NCI-H82 (cell line): Measurements from ENCODE around the gene ACACA.
"Not testable (repeated sequence)": the region's sequence is repeated elsewhere in the genome, so short reads cannot be mapped to it uniquely, and the experiment has no call there.

Source experiments
- DNase-seq: peaks from one replicate; lab custom pipeline; 2025; lab: John Stamatoyannopoulos, UW

Gene ACACA

DNA sequence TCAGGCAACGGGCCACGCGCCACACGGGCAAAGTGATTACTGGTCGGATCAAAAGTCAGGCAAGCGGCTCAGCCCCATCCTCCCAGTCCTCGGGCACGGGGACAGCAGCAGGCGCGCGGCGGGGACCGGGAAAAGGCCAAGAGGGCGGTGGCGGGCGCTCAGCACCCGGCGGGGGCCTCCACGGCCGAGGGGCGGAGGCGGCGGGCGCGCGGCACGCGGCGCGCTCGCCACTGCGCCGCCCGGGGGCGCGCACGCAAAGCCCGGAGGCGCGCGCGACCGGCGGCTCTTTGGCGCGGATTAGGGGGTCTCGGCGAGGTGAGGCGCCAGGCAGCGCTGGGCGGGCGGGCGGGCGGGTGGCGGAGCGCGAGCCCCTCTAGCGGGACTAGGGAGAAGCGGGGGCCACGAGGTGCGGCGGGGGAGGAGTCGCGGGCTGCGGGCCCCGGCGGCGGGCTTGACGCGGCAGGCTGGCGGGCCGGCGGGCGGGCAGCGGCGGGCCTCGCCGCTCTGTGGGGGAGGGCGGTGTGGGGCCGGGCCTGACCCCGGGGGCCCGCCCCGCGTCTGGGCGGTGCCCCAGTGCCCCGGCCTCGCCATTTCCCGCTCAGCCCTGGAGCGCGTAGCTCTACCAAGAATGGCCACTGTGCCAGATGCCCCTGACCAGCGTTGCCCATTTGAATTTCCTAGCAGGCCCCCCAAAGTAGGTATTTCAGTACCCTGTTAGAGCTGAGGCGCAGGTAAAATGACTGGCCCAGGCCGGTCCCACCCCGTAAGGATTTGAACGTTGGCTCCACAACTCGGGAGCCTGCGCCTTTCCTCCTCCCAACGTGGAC is at the start of gene ACACA, which contains the start of gene TADA2A:
ACACA (minus strand) TSS at position 202 of the 827 bp plus-strand sequence. CDS start 537 bp downstream, outside the sequence.
TADA2A (plus strand) TSS at position 252 of the 827 bp plus-strand sequence. CDS start 4,480 bp downstream, outside the sequence.
- peak; percentile 96 for DNase-seq

DNA sequence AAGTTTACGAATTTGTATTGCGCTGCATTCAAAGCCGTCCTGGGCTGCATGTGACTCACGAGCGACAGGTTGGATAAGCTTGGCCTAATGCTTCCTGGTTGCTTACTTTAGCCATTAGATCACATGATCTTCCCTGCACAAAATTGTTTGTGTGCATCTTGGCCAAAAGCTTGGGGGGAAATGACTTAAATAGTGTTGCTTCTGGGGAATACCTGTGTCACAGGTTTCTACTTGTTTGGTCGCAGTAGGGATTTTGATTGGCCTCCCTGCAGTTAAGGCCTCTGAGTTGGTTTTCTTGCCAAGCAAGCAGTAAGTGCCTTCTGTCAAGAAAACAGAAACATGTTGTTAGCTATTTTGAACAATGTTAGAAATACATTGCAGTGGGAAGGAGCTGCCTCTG is 43.5 kb upstream of the ACACA start:
- no peak for DNase-seq

DNA sequence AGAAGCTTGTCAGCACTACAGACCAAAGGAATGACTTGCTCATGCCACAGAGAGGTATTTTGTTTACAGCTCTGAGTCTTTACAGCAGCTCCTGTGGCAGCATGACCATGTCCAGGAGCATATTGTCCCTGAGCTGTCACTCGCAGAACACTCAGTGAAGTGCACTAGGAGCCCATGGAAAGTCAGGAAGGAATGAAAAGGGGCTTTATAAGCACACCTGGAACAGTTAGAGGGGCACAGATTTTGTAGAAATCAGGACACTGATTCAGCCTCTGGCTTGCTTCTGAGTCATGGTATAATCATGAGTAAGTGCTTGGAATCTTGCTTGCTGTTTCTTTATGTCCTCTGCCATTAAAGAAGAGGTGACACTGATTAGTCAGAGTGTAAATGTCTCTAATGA is 41.0 kb upstream of the ACACA start:
- DNase-seq, result no peak

DNA sequence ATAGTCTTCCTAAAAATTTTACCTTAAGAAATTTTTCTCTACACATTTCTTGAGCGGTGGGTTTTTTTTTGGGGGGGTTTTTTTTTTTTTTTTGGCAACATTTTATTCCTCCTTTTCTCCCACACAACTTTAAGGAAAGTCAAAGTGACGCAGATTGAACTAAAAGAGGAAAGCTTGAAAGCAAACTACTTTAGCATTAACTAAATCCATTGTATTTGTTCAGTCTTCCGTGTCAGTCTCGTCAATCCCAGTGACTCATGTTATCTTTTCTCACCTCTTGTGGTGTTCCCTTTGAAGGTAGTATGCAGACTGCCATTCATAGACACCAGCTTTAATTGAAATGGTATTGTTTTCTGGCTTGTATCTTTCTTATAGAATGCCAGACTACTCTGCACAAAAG is 39.4 kb upstream of the ACACA start:
- DNase-seq, result peak; percentile 40

GRCh38 chr17:37441369-37442014 is 34.9 kb upstream of the ACACA start:
- DNase-seq, result not testable (repeated sequence)

DNA sequence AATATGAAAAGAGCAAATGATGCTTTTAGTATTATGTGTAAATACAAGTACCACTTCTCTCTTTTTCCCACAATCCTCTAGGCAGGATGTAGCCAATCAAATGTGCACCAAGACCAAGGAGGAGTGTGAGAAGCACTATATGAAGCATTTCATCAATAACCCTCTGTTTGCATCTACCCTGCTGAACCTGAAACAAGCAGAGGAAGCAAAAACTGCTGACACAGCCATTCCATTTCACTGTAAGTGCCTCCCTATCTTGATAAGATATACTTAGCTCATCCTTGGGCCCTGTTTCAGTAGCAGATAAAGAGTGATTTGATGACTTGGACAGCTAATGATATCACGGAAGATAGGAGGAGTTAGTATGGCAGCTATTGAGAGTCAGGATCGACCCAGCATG is 33.8 kb upstream of the ACACA start:
- no peak for DNase-seq

GRCh38 chr17:37438141-37438540 is 31.5 kb upstream of the ACACA start:
- no peak for DNase-seq

GRCh38 chr17:37432671-37433070 is 26.0 kb upstream of the ACACA start:
- DNase-seq, result no peak

GRCh38 chr17:37430051-37430627 is 23.5 kb upstream of the ACACA start:
- DNase-seq, result no peak

- no peak for DNase-seq
These were observed 22.8 kb upstream of the ACACA start for GRCh38 chr17:37429453-37429852.

GRCh38 chr17:37429039-37429438 is 22.4 kb upstream of the ACACA start:
- no peak for DNase-seq

DNA sequence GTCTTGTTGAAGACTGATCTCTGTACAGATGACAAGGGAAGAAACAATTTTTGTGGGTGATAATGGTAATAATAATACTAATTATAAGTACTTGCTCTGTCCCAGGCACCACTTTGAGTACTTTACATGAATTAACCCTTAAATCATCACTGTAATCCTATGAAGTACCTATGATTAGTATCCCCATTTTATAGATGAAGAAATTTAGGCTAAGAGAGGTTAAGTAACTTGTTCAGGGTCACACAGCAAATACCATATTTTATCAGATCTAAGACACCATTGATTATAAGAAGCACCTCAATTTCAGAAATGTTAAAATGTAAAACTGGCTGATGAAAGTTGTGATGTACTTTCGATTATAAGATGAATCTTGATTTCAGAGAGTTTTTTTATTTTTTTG is 18.6 kb upstream of the ACACA start:
- no peak for DNase-seq

- DNase-seq, result no peak
These were observed 16.5 kb upstream of the ACACA start for GRCh38 chr17:37422971-37423625.

DNA sequence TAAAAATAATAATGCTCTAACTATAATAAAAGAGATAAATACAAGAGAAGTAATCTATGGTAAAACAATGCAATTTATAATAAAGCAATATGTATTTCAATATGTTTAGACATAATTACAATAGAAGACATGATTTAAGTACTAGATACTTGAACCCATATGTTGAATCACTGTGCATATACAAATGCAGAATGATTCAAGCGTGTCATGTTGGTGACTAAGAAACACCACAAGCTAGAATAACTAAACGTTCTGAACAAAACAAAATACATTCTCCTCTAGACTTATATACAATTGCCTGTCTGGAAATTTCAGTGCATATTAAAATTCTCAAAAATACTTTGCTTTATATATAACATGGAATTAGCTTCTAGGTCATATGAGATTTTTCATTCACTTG is 11.2 kb upstream of the ACACA start:
- DNase-seq, result no peak

DNA sequence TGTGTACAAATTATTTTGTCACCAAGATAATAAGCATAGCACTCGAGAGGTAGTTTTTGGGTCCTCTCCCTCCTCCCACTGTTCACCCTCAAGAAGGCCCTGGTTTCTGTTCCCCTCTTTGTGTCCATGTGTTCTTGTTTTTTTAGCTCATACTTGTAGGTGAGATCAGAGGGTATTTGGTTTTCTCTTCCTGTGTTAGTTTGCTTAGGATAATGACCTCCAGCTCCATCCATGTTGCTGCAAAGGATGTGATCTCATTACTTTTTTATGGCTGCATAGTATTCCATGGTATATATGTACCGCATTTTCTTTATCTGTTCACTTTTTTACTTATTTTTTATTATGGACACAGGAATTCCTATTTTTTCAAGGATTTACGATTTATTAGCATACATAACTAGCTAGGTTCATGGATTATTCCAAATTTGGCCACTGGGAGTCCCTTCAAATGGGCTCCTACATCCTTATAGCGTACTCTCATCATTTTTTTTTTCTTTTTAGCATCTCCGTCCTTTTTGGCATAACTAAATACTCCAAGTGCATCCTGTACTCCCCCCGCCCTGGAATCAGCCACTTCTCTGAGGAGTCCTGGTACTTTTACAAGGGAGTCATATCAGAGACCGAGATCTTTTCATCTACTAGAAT is 7.4 kb upstream of the ACACA start:
- DNase-seq, result no peak

- DNase-seq, result no peak
These were observed 3.7 kb upstream of the ACACA start for GRCh38 chr17:37410357-37410756.

DNA sequence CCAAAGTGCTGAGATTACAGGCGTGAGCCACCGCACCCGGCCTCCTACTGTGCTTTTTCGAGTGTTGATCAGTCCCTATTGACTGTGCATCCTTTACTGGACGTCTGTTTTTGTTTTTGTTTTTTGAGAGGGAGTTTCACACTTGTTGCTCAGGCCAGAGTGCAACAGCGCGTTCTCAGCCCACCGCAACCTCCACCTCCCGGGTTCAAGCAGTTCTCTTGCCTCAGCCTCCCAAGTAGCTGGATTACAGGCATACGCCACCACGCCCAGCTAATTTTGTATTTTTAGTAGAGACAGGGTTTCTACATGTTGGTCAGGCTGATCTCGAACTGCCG is 1.5 kb upstream of the ACACA start:
- DNase-seq, result not testable (repeated sequence)

DNA sequence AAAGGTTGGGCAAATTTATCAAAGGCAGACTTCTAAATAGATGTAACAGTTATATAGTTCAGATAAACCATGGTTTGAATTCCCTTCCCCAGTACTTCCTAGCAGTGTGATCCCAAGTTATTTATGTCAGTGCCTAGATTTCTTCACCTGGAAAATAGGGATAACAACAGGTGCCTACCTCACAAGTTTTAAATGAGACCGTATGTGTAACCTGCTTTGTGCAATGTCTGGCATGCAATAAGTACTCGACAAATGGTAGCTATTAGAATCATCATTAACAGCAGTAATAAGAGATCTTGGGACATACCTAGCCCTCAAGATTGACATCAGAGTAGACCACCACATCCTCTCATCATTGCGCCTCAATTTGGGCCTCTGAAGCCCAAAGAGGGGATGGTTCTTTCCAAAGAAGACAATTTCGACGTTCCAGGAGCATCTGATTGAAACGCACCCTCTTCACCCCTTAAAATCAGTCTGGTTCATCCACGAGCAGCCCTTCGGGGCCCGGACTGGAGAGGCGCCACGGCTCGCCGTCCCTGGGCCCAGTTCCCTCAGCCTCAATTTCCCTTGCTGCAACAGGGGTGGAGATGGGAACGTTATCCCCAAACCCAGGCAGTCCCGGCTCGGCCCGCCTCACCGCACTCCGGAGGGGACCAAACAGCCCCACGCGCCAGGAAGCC is 541 bp downstream of the ACACA start:
- DNase-seq, result peak; percentile 56

GRCh38 chr17:37405522-37405921 is 1.1 kb downstream of the ACACA start:
- DNase-seq, result not testable (repeated sequence)

DNA sequence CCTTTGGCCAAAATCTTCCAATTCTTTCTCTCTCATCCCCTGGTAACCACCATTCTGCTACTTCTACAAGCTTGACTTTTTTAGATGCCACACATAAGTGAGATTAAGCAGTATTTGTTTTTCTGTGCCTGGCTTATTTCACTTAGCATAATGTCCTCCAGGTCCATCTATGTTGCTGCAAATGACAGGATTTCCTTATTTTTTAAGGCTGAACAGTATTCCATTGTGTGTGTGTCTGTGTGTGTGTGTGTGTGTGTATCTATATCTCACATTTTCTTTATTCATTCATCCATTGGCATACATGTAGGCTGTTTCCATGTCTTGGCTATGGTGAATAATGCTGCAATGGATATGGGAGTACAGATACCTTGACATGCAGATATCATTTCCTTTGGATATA is 6.1 kb downstream of the ACACA start:
- no peak for DNase-seq

DNA sequence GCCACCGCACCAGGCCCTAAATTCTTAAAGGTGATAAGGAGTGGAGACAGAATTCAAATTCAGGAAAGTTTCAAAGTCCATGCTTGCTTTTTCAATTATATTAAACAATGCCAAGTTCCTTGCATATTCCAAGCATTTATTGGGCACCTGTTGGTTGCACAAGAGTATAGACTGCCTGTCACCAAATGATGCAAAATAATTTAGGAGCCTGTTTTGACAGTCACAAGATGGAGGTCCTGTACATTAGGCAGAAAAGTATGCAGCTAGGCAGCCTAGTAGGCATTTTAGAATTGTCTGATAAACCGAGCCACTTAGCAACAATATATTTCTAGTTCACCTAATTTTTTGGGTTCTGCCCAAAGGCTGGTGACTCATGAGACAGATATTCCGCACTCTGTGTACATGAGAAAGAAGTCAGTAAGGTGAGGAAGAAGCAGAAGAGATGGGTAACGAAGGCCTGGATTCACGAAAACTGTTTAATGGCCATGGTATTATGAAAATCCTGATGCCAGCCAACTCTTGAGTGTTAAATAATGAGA is 7.3 kb downstream of the ACACA start:
- DNase-seq, result no peak
